Karpas-422 (cell line): ENCODE results near the gene EFL1. TPM values are rescaled to one million over a fixed set of nuclear protein-coding genes. Genes with fewer than 3 reads are reported as not detected.

Experiments used
- DNase-seq: peaks from one replicate; pipeline ENCODE4 v3.0.0-alpha.2; 2015
- H2AFZ ChIP-seq: fragments of 200-600 bp; sonication (generic); 2 replicates; pipeline ENCODE4 v1.6.1; 2014; ENCODE audit warnings: antibody characterized with exemption, low read length, mixed read lengths
- H3K27ac ChIP-seq: fragments of 200-600 bp; sonication (generic); 2 replicates; pipeline ENCODE4 v1.5.1; 2014; ENCODE audit warnings: mild to moderate bottlenecking, low read length, moderate library complexity
- H3K27me3 ChIP-seq: fragments of 200-600 bp; sonication (generic); 2 replicates; pipeline ENCODE4 v1.6.1; 2014; ENCODE audit warnings: low read length, mixed read lengths
- H3K36me3 ChIP-seq: fragments of 200-600 bp; sonication (generic); 2 replicates; pipeline ENCODE4 v1.6.1; 2014; ENCODE audit warnings: low read length, mixed read lengths; ENCODE audit not compliant: insufficient read depth
- H3K4me1 ChIP-seq: fragments of 200-600 bp; sonication (generic); 2 replicates; pipeline ENCODE4 v1.6.1; 2014; ENCODE audit warnings: mild to moderate bottlenecking, low read length, mixed read lengths
- H3K4me2 ChIP-seq: fragments of 200-600 bp; sonication (generic); 2 replicates; pipeline ENCODE4 v1.6.1; 2014; ENCODE audit warnings: low read length, low read depth, mild to moderate bottlenecking; ENCODE audit not compliant: poor library complexity, severe bottlenecking
- H3K4me3 ChIP-seq: fragments of 200-600 bp; sonication (generic); 2 replicates; pipeline ENCODE4 v1.5.1; 2014; ENCODE audit warnings: mild to moderate bottlenecking, antibody characterized with exemption, low read length, mixed read lengths
- H3K79me2 ChIP-seq: fragments of 200-600 bp; sonication (generic); 2 replicates; pipeline ENCODE4 v1.6.1; 2014; ENCODE audit warnings: mild to moderate bottlenecking, low read length, mixed read lengths
- H3K9ac ChIP-seq: fragments of 200-600 bp; sonication (generic); 2 replicates; pipeline ENCODE4 v1.6.0; 2014; ENCODE audit warnings: low read length
- H3K9me2 ChIP-seq: fragments of 200-600 bp; sonication (generic), shearing (Covaris generic); replicated peaks from 2 replicates; pipeline ENCODE4 v1.6.0; 2014; ENCODE audit warnings: mild to moderate bottlenecking, low read length, moderate library complexity; ENCODE audit not compliant: insufficient read depth
- H3K9me3 ChIP-seq: fragments of 300-700, 200-600 bp; sonication (generic); 2 replicates; pipeline ENCODE4 v1.6.1; 2014; ENCODE audit warnings: low read length, mixed read lengths
- H4K20me1 ChIP-seq: fragments of 200-600 bp; sonication (generic); 2 replicates; pipeline ENCODE4 v1.6.1; 2014; ENCODE audit warnings: mild to moderate bottlenecking, antibody characterized with exemption, low read length, low read depth; ENCODE audit not compliant: insufficient read depth
- total RNA-seq: library from RNA; depleted of rRNA; stranded (reverse); fragments of >200 nt; shearing (Covaris generic); gene quantifications from 2 replicates; pipeline ENCODE4 v1.2.3, GENCODE V29; 2014; ENCODE audit warnings: low replicate concordance

The EFL1 gene
- total RNA-seq, 1 experiment from 2014 or later, result 30.7 TPM

GRCh38 chr15:82186161-82186560 is 76.4 kb downstream of the EFL1 start:
- H3K4me1 ChIP-seq, result no peaks in the 10 kb centered on the region
- H3K4me2 ChIP-seq, result no peak overlapping the region
- no peak overlapping the region for H3K4me3 ChIP-seq
- H3K36me3 ChIP-seq, result no peaks in the 10 kb centered on the region
- no peaks in the 10 kb centered on the region for H4K20me1 ChIP-seq
- no peaks in the 10 kb centered on the region for H3K79me2 ChIP-seq
- H3K27me3 ChIP-seq, result no peaks in the 10 kb centered on the region
- H3K9me2 ChIP-seq, result no peaks in the 10 kb centered on the region
- no peak overlapping the region for H3K9ac ChIP-seq
- H2AFZ ChIP-seq, result no peak overlapping the region
- no peak overlapping the region for H3K27ac ChIP-seq
- no peaks in the 10 kb centered on the region for H3K9me3 ChIP-seq
- DNase-seq, result no peak

GRCh38 chr15:82184776-82185175 is 77.8 kb downstream of the EFL1 start:
- Histone ChIP-seq H4K20me1 (no peaks in the 10 kb centered on the region), H3K36me3 (no peaks in the 10 kb centered on the region), H3K27ac (no peak overlapping the region), H3K4me1 (no peaks in the 10 kb centered on the region), H3K4me3 (no peak overlapping the region), H3K9me2 (no peaks in the 10 kb centered on the region), H3K27me3 (no peaks in the 10 kb centered on the region), H3K9ac (no peak overlapping the region), H3K9me3 (no peaks in the 10 kb centered on the region), H3K4me2 (no peak overlapping the region), H3K79me2 (no peaks in the 10 kb centered on the region), H2AFZ (no peak overlapping the region)
- DNase-seq, result no peak

- Histone ChIP-seq H3K4me1 (no peaks in the 10 kb centered on the region), H2AFZ (no peak overlapping the region), H3K9me2 (no peaks in the 10 kb centered on the region), H3K27me3 (no peaks in the 10 kb centered on the region), H4K20me1 (no peaks in the 10 kb centered on the region), H3K79me2 (no peaks in the 10 kb centered on the region), H3K4me3 (no peak overlapping the region), H3K36me3 (no peaks in the 10 kb centered on the region), H3K9me3 (no peaks in the 10 kb centered on the region), H3K9ac (no peak overlapping the region), H3K4me2 (no peak overlapping the region), H3K27ac (no peak overlapping the region)
- no peak for DNase-seq
Measured at GRCh38 chr15:82184355-82184754, 78.2 kb downstream of the EFL1 start.

DNA sequence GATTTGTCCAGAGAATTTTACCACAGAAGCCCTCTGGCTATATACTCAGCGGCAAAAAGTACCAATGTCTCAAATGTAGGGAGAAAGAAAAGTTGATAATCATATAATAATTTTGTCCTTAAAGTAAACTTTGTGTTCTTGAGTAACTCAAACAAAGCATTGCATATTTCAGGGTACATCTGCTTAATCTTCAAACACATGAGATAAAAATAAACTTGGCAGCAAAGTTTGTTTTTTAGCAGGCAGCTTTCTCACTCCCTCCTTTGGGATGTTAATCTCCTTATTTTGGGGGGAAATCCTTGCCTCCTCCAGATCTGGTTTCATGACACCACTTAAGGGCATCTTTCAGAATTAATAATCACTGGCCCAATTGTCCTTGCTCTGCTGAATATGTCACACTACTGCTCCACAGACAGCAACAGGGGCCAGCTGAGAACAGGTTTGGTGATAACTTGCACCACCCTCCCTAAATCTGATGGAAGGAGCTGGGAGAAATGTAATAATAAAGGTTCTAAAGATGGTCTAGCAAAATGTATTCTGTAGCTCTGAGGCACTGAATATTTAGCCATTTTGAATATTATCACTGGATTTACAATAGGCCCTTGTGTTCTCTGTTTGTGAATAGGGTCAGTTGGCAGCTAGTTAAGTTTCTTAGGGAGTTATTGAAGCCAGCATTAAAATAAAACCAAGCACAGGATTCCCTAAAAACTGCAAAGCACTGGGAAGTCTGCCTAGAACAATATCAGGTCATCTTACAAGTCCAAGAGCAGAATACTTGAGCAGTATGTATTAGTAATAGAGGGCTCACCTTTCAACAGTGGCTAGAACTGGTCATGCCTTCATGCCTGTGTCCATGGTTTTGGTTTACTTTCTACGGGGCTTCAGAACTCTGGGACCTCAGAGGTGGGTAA is 79.2 kb downstream of the EFL1 start:
- no peaks in the 10 kb centered on the region for H4K20me1 ChIP-seq
- H3K9ac ChIP-seq, result no peak overlapping the region
- 0 out of 2 replicates have a peak, but pooled peaks cover 1% of the 10 kb centered on the region for H3K79me2 ChIP-seq
- H3K36me3 ChIP-seq, result no peaks in the 10 kb centered on the region
- H3K4me2 ChIP-seq, result no peak overlapping the region
- no peak overlapping the region for H3K4me3 ChIP-seq
- H3K27ac ChIP-seq, result no peak overlapping the region
- no peaks in the 10 kb centered on the region for H3K9me3 ChIP-seq
- no peak for DNase-seq
- no peak overlapping the region for H2AFZ ChIP-seq
- H3K9me2 ChIP-seq, result no peaks in the 10 kb centered on the region
- H3K4me1 ChIP-seq, result no peaks in the 10 kb centered on the region
- H3K27me3 ChIP-seq, result no peaks in the 10 kb centered on the region

GRCh38 chr15:82181371-82181770 is 81.2 kb downstream of the EFL1 start:
- H3K9me2 ChIP-seq, result no peaks in the 10 kb centered on the region
- no peak overlapping the region for H3K4me3 ChIP-seq
- no peaks in the 10 kb centered on the region for H3K27me3 ChIP-seq
- no peak overlapping the region for H2AFZ ChIP-seq
- no peak overlapping the region for H3K27ac ChIP-seq
- H3K79me2 ChIP-seq, result peaks cover 12% of the 10 kb centered on the region
- H3K9ac ChIP-seq, result no peak overlapping the region
- DNase-seq, result no peak
- peaks cover 11% of the 10 kb centered on the region for H3K4me1 ChIP-seq
- H3K4me2 ChIP-seq, result no peak overlapping the region
- no peaks in the 10 kb centered on the region for H4K20me1 ChIP-seq
- H3K9me3 ChIP-seq, result no peaks in the 10 kb centered on the region
- no peaks in the 10 kb centered on the region for H3K36me3 ChIP-seq

- Histone ChIP-seq H3K9me3 (no peaks in the 10 kb centered on the region), H3K9me2 (no peaks in the 10 kb centered on the region), H3K36me3 (no peaks in the 10 kb centered on the region), H3K4me1 (peaks cover 11% of the 10 kb centered on the region), H3K27me3 (no peaks in the 10 kb centered on the region), H3K4me3 (no peak overlapping the region), H3K9ac (no peak overlapping the region), H2AFZ (no peak overlapping the region), H3K79me2 (peaks cover 26% of the 10 kb centered on the region), H4K20me1 (no peaks in the 10 kb centered on the region), H3K4me2 (no peak overlapping the region), H3K27ac (no peak overlapping the region)
- no peak for DNase-seq
Measured at GRCh38 chr15:82178061-82178460, 84.5 kb downstream of the EFL1 start.

DNA sequence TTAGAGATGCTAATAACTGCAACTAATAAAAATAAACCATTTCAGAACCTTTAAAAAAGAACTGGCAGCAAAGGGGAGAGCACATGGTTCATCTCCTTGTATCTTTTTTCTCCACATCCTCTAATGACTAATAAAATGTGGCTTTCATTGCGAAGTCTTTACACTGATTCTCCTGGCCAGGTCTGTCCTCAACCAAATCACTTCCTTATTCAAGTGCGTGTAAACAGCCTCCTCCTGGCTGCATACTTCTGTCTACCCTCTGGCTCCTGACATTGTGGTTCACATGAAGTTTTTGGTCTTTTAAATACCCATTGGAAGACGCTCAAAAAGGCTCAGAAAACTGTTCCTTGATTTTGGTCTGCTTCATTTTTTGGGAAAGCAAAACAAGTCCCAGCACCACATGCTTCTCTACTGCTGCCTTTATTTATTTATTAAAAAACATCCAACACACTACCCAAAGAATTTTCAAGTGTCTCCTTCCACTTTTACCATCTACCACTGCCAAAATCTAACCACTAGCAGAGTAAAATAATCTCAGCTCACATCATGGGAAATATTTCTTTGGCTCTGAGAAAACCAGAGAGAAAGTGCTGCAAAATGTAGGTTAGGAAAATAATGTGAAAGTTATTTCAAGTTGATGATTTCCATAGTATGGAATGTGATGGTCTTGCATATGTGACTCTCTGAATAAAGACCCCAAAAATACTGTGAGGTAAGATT is 85.1 kb downstream of the EFL1 start:
- Histone ChIP-seq H3K27me3 (no peaks in the 10 kb centered on the region), H2AFZ (no peak overlapping the region; the same call in 1 of the 2 replicates), H3K4me1 (peaks cover 11% of the 10 kb centered on the region), H3K79me2 (peaks cover 26% of the 10 kb centered on the region), H3K27ac (no peak overlapping the region), H3K4me3 (no peak overlapping the region), H3K4me2 (no peak overlapping the region), H3K9me3 (no peaks in the 10 kb centered on the region), H4K20me1 (no peaks in the 10 kb centered on the region), H3K9me2 (no peaks in the 10 kb centered on the region), H3K9ac (no peak overlapping the region), H3K36me3 (no peaks in the 10 kb centered on the region)
- DNase-seq, result no peak

GRCh38 chr15:82176542-82176941 is 86.0 kb downstream of the EFL1 start:
- H3K4me3 ChIP-seq, result no peak overlapping the region
- DNase-seq, result no peak
- H3K4me1 ChIP-seq, result peaks cover 11% of the 10 kb centered on the region
- H3K9me2 ChIP-seq, result no peaks in the 10 kb centered on the region
- H3K27ac ChIP-seq, result no peak overlapping the region
- no peak overlapping the region for H2AFZ ChIP-seq
- H3K4me2 ChIP-seq, result no peak overlapping the region
- H4K20me1 ChIP-seq, result no peaks in the 10 kb centered on the region
- H3K27me3 ChIP-seq, result no peaks in the 10 kb centered on the region
- H3K9me3 ChIP-seq, result no peaks in the 10 kb centered on the region
- H3K9ac ChIP-seq, result no peak overlapping the region
- H3K36me3 ChIP-seq, result no peaks in the 10 kb centered on the region
- peaks cover 31% of the 10 kb centered on the region for H3K79me2 ChIP-seq
